HG02759 (cell line): ENCODE results near the gene FAM9A.

Experiments used
- ATAC-seq: cut with Tn5 transposase; IDR thresholded peaks from one replicate; pipeline ENCODE4 v1.9.1; 2021; ENCODE audit warnings: mild to moderate bottlenecking, moderate library complexity; ENCODE audit not compliant: unreplicated experiment

FAM9A gene

DNA sequence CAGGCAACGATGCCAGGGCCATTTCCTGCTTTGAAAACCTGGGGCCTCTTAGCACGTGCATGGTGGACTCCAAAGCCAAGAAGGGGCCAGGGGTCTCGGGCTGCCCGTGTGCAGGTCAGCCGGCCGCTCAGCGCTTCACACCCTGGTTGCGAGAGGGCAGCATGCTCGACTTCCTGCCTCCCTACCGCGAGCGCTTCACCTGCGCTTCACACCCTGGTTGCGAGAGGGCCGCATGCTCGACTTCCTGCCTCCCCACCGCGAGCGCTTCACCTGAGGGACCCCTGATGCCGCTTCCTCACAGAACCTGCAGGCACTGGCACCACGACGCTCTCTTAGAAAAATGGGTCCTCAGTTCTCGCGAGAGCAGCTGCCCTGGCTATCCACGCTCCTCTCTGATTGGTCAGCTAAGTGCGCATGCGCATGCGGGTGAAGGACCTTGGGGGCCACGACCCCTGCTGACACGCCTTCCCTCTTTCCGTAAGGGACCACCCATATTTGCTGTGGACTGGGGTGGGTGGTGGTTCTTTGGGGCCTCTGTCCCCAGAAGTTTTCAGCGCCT is at the start of gene FAM9A:
TSS of gene FAM9A (minus strand) at position 343 of the 559 bp plus-strand sequence. CDS start 1,212 bp downstream, outside the sequence.
- ATAC-seq: no peak

DNA sequence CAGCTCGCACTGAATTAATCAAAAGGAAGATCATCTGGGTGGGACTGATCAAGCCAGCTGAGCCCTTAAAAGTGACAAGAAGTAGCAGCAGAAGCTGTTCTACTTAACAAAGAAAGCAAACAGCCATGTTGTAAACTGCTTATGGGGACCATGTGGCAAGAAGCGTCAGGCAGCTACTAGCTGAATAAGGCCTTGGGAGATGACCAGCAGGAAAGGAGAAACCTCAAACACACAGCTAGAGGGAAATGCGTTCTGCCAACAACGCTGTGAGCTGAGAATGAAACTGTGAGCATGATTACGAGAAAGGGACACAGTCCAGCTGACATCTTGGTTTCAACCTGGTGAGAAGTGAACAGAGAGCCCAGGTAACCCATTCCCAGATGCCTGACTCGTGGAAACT is 49.3 kb upstream of the FAM9A start:
- ATAC-seq: no peak

DNA sequence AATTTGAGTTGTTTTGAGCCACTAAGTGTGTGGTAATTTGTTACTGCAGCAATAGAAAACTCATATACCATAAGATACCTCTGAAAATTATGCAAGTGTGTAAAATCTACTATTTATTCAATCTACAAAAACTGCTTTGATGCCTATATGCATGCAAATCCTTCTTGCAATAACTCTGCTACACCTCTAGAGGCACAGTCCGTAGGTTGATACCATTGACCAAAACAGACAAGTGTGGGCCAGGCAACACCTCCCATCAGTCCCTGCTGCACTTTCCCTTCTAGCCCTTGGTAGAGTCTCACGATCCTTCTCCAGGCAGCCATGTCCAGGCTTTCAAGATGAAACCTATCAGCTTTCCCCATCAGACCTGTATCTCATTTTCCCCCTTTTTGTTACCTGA is 48.8 kb upstream of the FAM9A start:
- ATAC-seq: no peak

DNA sequence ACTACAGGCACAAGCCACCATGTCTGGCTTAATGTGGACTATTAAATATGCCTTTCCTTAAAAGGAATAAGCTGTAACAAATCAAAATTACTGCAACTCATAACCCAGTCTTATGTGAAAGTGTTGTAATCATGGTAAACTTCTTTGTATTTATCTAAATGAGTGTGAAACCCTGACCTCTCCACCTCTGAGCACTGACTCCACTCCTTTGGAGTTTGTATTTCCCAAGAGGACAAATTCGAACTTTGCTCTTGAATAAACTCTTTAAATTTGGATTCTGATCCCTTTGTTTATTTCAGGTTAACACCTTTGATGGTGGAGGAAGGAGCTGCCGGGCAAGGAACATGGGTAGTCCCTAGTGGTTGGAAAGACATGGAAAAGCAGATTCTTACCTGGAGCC is 48.3 kb upstream of the FAM9A start:
- ATAC-seq: no peak

DNA sequence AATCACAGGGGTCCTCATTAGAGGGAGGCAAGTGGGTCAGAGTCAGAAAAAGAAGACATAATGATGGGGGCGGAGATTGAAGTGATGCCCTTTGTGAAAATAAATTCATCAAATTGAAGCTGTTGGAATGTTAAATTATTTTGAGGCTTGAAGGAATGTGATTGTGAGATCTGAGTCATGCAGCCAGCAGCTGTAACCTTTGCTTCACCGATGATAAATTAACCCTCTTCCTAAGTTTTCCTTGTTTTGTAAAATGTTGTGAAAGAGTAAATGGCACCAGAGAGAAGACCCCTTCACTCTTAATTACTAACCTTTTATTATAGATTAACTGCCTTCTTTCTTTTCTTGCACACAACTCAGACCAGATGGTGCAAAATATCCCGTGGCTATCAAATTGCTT is 47.7 kb upstream of the FAM9A start:
- no peak for ATAC-seq

DNA sequence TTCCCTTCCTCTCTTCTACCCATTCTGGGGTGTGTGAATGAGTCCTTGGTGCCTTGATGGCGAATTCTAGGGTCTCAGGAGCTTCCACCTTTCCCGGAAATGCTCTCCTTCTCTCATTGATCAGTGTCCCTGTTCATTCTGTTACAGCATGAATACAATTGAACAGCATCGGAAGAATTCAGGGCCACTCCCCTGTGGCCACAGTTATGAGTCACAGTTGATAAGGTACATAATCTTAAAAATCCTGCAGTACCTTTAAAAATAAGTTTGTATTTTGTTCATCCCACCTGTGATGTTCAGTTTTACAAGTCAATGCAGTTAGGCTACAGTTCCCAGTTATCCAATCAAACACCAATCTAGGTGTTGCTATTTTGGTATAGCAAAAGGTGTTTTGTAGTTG is 47.3 kb upstream of the FAM9A start:
- no peak for ATAC-seq

DNA sequence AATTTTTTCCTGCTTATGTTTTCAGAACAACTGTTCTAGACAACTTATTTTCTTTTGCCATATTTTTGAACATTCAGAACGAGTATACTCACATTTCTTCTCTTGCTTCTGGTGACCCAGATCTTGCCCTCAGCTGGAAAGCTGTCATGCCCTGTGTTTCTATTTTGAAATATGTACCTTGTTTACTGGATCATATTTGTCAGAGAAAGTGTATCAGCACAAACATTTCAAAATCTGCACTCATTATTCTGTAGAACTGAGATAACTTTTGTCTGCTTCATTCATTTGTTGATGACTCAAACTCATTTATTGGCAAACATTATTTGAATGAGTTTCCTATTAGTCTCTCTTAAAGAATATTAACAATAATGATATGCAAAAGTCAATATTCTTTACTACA is 46.2 kb upstream of the FAM9A start:
- no peak for ATAC-seq

DNA sequence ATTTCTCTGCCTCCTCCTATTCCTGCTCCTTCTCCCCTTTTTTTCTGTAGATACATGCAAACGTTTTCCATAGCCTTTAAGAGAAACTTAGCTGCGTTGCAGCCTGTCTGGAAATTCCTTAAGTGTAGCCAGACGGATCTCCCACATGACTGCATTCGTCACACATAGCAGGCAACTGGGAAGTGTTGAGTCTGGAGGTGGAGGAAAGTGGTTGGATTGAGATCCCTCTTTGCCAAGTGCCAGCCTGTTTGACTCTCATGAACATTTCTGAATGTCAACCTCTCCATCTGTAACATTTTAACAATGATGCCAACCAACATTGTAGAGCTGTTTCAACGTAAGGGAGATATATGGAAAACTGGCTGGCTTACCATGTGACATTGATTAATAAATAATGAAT is 45.1 kb upstream of the FAM9A start:
- ATAC-seq: no peak

DNA sequence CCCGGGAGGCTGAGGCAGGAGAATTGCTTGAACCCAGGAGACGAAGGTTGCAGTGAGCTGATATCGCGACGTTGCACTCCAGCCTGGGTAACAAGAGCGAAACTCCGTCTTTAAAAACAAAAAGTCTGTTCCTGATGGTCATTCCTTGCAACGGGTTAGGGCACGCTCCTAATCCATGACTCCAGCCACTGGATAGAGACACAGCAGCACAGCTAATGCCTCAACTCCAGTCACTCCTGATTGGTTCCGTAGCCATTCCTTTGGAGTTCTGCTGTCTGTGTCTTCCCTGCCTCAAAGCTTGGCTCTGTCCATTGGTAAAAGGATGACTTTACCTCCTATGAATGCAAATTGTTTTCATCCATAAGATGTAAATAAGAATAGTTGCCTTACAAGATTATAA is 44.3 kb upstream of the FAM9A start:
- no peak for ATAC-seq

DNA sequence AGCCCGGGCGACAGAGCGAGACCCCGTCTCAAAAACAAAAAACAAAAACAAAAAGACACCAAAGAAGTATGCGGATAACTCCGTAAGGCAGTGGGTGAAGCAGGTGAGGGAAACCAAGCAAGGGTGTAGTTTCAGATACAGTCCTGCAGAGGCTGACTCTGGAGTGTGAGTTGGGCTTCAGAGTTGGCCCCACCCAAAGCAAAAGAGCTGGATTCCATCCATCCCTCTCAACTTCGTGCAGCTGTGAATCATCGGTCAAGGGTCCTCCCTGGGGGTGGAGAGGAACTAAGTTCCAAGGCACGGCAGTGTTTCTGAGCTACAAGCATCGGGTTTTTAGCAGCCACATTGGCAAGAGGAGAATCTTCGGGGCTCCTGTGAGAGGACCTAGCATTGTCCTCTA is 43.9 kb upstream of the FAM9A start:
- ATAC-seq: no peak

DNA sequence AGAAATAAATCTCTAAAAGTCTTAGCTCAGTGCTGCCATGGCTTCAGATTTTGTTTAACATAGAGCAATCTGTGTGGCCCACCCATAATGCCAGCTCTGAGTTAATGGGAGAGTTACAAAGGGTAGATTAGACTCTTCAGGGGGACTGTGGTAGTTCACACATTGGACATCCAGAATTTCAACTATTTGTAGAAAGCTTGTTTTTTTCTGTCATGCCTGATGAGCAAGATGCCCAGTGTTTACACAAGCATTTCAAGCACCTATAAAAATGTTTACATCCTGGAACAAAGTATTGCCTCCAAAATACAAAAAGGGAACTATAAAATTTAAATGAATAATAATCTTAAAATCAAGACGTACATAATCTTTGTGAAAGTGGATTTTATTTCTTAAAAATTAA is 43.0 kb upstream of the FAM9A start:
- no peak for ATAC-seq

DNA sequence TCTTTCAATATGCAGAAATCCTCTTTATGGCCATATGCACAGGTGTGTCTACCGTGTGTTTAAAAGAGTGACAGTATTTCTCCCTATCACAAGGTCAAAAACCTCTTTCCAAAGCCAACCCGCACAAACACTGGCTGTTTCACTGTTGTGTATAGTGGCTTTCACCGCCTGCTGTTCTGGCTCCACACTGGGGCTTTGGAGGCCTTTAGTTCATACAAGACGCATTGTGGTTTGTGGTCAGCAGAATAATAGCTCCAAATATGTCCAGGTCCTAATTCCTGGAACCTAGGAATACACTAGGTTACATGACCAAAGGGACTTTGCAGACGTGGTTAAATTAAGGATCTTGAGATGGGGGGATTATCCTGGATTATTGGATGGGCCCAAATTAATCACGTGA is 40.7 kb upstream of the FAM9A start:
- ATAC-seq: no peak

DNA sequence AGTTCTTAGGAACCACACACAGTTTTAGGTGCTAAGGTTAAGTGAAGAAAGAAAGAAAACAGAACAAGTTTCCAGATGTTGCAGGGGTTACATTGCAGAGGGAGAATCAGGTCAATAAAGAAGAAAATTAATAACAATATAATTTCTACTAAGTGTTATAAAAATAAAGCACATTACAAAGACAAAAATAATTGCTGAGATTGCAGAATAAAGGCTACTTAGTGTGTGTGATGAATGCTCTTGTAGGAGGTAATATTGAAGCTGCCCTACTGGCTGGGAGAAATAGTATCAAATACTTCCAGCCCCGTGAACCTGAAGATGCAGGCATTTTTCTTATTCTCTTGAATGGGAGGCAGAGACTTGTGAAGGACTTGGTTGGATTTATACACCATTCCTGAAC is 33.2 kb upstream of the FAM9A start:
- no peak for ATAC-seq

DNA sequence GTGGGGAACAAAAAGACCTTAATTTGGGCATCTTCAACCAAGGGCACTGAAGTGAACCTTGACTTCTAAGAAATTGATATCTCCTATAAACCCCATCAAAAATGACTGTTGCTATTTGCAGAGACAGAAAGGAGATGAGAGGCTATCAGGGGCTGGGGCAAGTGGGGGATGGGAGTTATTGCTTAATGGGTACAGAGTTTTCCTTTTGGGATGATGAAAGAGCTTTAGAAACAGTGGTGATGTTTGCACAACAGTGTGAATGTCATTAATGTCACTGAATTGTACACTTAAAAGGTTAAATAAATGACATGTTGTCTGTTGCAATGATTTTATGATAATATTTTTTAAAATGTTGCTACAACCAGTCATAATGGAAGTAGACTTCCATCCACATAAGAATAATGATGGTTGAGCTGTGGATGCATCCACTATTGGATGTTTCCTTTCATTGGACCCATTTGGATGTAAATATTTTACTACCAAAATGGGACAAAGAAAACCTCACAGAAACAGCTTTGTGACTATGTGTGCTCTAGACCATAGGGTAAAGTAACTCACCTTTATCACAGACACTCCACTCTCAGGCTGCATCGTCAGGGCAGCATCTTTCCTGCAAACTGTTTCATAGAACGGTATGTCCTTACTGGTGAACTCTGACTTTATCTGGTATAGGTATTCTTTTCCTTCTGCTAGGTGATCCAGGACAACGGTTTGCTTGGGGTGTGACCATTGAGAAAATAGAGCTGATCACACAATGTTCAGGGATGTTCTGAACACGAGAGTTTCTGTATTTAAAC is 31.6 kb upstream of the FAM9A start:
- no peak for ATAC-seq

DNA sequence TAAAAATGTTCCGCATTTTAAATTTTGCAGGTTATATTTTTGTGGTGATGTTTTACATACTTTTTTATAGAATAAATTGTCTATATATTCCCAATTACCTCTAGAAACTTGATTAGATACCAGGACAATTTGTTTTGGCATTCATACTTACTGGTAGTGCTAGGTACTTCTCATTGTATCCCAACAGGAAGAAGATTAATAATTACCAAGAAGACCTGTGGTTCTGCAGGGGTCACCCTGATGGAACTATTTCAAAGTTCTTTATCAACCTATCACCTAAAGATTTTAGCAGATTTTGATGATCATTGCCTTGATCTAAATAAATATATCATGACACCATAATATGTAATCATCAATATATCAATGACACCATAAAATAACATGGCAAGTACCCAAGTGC is 22.5 kb upstream of the FAM9A start:
- no peak for ATAC-seq

DNA sequence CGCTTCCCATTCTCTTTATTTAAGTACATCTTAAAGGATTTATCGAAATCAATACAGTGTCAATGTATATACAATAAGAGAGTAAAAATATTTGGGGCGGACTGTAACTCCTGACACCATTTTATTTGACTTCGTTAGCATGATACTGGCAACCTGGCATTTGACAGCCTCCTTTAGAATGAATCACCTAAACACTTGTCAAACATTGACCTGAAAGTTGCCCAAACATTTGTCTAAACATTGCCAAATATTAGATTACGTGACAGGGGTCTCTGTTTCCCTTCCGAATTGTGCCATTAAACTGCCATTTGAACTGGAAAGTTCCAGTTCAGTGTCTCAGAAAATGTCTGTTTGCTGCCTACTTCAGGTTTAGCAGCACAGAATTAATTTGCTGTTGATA is 20.8 kb upstream of the FAM9A start:
- no peak for ATAC-seq

DNA sequence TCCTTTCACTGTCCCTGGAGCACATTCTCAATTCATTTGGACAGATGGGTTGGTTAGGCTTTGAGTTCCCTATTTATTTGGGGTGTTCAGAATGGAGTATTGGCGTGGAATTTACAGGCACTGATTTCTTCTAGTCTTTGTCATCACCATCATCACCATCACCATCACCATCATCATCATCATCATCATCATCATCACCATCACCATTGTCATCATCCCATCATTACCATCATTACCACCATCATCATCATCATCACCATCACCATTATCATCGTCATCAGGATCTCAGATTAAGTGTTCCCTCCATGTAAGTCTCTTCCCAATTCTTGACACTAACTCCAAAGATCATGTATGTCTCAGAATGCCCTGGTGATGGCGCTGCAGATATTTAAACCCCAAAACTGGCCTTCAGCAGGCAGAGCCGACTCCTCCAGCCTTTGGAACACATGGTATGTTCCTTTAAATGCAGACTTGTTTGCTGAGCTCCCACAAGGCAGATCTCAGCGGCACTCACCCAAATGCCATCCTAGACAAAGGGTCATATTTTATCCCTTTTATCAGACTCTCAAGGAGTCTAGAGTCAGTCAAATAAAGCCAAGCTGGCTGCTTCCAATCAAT is 19.8 kb upstream of the FAM9A start:
- no peak for ATAC-seq

DNA sequence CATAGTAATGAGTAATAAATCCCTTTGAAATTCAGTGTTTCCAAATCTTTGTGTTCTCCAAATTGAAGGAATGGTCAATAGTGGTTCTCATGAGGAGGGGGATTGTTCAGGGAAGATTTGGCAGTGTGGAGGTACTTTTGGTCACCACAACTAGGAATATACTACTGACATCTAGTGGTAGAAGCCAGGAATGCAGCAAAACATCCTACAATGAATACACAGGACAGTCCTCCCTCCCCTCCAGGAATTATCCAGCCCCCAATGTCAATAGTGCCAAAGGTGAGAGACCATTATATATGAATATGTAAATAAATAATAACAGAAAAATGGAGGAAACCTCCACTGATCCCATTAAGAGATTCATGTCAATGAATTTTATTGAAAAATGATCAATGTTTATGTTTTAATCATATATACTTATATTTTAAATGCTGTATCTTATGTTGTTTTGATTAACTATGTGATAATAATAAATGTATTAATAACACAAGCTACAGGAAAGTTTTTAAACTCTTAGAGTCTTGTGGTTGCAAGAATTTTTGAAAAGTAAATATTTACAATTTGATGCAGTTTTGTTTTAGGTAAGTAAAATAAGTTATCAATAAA is 14.4 kb upstream of the FAM9A start:
- ATAC-seq: no peak

DNA sequence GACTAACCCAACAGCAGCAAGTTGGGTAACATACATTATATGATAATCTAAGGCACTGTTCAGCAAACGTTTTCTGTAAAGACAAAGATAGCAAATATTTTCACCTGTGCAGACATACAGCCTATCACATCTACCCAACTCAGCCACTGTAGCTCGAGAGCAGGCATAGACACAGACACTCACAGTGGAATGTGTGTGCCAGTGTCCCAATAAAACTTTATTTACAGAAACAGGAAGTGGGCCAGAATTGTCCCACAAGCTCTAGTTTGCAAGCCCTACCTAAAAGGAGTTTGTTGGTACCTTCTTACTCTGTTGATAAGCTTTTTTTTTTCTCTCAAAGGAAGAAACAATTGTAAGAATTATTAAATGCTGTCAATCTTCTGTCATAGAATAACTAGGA is 11.9 kb upstream of the FAM9A start:
- ATAC-seq: no peak

DNA sequence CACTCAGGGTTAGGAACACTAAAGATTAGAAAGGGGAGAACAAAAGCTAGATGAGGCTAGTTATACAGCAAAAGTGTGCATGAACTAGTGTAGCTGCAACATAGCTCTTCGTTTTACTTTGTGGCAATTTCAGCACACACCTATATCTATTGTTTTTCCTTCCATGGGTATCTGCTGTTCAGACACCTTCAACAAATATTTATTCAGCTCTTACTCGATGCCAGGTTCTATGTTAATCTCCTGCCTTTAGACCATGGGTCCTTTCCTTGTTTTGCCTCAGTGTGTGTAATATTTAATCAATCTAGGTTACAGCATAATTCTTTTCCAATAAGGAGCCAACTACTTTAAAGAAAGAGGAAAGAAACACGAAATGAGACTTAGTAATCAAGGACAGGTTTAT is 10.4 kb upstream of the FAM9A start:
- ATAC-seq: no peak

DNA sequence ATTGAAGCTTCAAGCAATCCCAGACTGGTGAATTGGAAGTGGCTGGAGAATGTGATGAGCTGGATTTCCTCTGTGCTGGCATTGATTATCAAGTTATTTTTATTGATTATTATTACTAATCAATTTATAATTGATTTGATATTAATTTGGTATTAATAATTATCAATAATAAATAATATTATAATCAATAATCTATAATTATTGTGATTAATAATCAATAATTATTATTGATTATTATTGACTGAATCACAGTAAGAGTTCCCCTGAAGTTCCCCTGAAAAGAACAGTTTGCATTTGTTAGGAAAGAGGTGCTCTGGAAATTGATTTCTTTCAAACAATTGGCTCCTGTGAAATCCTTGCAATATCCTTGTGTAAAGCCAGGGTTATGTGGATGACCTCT is 7.5 kb upstream of the FAM9A start:
- no peak for ATAC-seq

DNA sequence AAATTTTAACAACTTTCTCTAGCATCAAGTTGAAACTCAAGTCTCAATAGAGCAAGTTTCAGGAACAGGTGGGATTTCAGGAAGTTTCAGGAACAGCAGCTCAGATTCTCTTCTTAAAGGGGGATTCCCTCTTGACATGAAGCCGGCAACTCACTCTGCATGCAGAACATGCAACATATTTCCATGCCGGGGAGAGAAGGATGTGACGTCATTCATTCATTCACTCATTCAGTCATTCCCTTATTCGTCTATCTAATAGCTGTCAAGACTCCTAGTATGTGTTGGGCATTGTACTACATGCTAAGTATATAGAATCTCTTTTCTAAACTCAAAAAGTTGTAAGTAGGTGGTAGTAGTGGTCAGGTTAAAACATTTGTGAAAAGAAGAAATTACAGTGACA is 4.8 kb upstream of the FAM9A start:
- no peak for ATAC-seq
